Measurements from ENCODE around the gene RNPS1.
"Not testable (repeated sequence)": the region's sequence is repeated elsewhere in the genome, so short reads cannot be mapped to it uniquely, and the experiment has no call there.

DNA sequence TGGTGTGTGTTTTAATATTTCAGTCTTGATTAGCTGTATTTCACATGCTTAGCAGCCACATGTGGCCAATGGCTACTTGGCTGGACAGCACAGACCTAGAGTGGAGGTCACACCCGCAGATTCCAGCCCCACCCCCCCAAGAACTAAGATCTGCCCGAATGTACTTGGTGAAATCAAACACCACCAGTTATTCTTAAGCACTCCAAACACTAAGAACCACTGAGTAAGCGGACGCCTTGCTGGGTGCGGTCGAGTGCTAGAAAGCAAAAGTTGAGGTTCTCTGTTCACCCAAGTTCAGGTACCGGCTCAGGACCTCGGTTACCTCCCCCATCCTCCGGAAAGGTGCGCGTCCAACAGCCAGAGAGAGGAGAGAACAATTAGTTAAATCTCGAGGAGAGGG lies 1.0 kb downstream of the RNPS1 start:
- TF ChIP-seq, protein P1, sequence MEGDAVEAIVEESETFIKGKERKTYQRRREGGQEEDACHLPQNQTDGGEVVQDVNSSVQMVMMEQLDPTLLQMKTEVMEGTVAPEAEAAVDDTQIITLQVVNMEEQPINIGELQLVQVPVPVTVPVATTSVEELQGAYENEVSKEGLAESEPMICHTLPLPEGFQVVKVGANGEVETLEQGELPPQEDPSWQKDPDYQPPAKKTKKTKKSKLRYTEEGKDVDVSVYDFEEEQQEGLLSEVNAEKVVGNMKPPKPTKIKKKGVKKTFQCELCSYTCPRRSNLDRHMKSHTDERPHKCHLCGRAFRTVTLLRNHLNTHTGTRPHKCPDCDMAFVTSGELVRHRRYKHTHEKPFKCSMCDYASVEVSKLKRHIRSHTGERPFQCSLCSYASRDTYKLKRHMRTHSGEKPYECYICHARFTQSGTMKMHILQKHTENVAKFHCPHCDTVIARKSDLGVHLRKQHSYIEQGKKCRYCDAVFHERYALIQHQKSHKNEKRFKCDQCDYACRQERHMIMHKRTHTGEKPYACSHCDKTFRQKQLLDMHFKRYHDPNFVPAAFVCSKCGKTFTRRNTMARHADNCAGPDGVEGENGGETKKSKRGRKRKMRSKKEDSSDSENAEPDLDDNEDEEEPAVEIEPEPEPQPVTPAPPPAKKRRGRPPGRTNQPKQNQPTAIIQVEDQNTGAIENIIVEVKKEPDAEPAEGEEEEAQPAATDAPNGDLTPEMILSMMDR (IDR thresholded peaks at IDR 0.05), result not testable (repeated sequence)
- TF ChIP-seq POLR2A (IDR thresholded peaks at IDR 0.05), result not testable (repeated sequence)

All from ovary (tissue), 3 donors.